HG03039 (cell line): ENCODE results near the gene ADAM15.

ENCODE experiments used
- ATAC-seq: cut with Tn5 transposase; IDR thresholded peaks from one replicate; pipeline ENCODE4 v1.9.1; 2021; ENCODE audit warnings: mild to moderate bottlenecking, moderate library complexity; ENCODE audit not compliant: unreplicated experiment

Gene ADAM15

GRCh38 chr1:155051342-155051776 lies 243 bp downstream of the ADAM15 start:
- no peak for ATAC-seq

GRCh38 chr1:155051777-155052398 lies 772 bp downstream of the ADAM15 start:
- no peak for ATAC-seq

- no peak for ATAC-seq
Measured at GRCh38 chr1:155052439-155053395, 1.6 kb downstream of the ADAM15 start.

GRCh38 chr1:155053531-155054105 lies 2.5 kb downstream of the ADAM15 start:
- no peak for ATAC-seq

GRCh38 chr1:155057104-155057503 lies 6.0 kb downstream of the ADAM15 start:
- no peak for ATAC-seq

- no peak for ATAC-seq
Measured at GRCh38 chr1:155057788-155058211, 6.7 kb downstream of the ADAM15 start.

GRCh38 chr1:155060736-155061135 lies 9.6 kb downstream of the ADAM15 start:
- no peak for ATAC-seq

- ATAC-seq, result no peak
Measured at GRCh38 chr1:155061381-155062150, 10.4 kb downstream of the ADAM15 start.

GRCh38 chr1:155062151-155062686 lies 11.1 kb downstream of the ADAM15 start:
- ATAC-seq, result no peak

- ATAC-seq, result no peak
Measured at GRCh38 chr1:155062702-155063411, 11.7 kb downstream of the ADAM15 start.

GRCh38 chr1:155063550-155064110 lies 12.5 kb downstream of the ADAM15 start, which contains the start of gene EFNA4:
Gene EFNA4, plus strand, starts transcription at chr1:155063740. Its CDS starts 84 bp downstream, at chr1:155063824.
- ATAC-seq, result peak; percentile 72

- ATAC-seq, result no peak
Measured at GRCh38 chr1:155064111-155064831, 13.2 kb downstream of the ADAM15 start.

GRCh38 chr1:155064832-155065429 lies 13.8 kb downstream of the ADAM15 start:
- no peak for ATAC-seq

- ATAC-seq, result no peak
Measured at GRCh38 chr1:155066777-155067176, 15.7 kb downstream of the ADAM15 start.

GRCh38 chr1:155068599-155068998 lies 17.5 kb downstream of the ADAM15 start:
- no peak for ATAC-seq

- no peak for ATAC-seq
Measured at GRCh38 chr1:155069551-155070157, 18.5 kb downstream of the ADAM15 start.

GRCh38 chr1:155070158-155070621 lies 19.1 kb downstream of the ADAM15 start:
- ATAC-seq, result no peak
